ENCODE data around the gene ARFGEF2.

Gene ARFGEF2

GRCh38 chr20:48899881-48900280 is 21.6 kb upstream of the ARFGEF2 start:
- DNase-seq = no peak

DNA sequence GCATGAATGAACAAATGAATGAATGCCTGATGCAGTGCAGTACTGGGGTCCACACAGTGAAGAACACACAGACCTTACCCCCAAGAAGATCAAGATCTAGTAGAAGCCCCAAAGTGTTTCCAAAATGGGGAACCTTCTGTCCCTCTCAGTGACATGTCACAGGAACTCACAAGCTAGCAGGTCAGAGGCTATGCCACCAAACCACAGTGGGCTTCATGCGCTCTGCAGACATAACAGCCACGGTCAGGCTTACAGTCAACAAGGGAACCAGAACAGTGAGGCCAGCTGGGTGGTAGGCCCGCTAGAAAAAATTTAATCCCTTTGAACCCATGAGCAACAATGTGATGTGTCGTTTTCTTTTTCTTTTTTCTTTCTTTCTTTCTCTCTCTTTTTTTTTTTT is 20.2 kb upstream of the ARFGEF2 start:
- DNase-seq = no peak

- no peak for DNase-seq
Measured at GRCh38 chr20:48903705-48904104, 17.8 kb upstream of the ARFGEF2 start.

- peak; percentile 8 for DNase-seq
Measured at GRCh38 chr20:48904566-48905296, 16.8 kb upstream of the ARFGEF2 start.

DNA sequence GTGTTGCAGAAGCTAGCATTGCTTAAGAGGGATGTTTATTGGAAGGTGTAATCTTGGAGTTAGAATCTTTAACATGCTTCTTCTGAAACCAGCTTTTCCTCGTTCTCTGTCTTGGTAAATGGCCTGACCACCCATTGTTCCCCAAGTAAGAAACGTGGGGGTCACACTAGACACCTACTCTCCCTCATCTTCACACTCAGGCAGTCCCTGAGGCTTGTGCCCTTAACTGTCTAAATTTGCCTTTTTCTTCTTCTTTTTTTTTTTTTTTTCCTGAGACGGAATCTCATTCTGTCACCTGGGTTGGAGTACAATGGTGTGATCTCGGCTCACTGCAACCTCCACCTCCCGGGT is 16.2 kb upstream of the ARFGEF2 start:
- no peak for DNase-seq

GRCh38 chr20:48906221-48906877 is 15.2 kb upstream of the ARFGEF2 start:
- no peak for DNase-seq

DNA sequence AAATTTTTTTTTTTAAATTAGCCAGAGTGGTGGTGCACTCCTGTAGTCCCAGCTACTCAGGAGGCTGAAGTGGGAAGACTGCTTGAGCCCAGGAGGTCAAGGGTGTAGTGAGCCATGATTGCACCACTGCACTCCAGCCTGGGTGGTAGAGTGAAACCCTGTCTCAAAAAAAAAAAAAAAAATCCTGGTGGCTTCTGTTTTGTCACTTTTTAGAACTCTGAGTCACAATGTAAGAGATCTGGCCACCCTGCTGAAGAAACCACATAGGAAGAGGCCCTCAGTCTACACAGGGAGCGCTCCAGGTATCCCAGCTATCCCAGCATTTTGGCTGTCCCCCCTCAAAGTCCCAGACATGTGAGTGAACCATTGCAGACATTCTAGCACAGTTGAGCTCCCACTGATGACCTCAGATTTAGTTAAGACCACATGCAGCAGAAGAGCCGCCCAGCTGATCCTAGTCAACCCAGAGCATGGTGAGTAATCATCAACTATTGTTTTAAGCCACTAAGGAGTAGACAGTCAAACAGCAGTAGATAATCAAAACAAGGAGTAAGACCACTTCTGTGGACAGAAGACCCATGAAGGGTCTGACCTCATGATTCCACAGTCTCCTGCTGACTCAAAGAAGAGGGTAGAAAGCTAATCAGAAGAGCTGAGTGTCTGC is 12.7 kb upstream of the ARFGEF2 start:
- no peak for DNase-seq

DNA sequence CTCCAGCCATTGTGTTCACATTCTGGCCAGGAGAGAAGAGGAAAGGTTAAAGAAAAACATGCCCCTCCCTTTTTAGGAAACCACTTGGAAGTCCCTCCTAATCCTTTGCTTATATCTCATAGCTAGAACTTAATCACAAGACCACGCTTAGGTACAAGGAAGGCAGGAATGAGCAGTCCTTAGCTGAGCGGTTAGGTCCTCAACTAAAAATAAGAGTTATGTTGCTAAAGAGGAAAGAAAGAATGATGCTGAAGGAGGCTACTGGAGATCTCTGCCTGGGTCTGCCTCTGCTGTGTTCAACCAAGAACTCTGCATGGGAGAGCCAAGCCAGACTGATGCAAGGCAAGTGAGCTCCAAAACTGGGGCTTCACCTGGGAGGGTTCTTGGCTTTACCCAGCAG is 11.6 kb upstream of the ARFGEF2 start:
- no peak for DNase-seq

- DNase-seq = no peak
Measured at GRCh38 chr20:48910347-48910781, 11.1 kb upstream of the ARFGEF2 start.

GRCh38 chr20:48912065-48912464 is 9.4 kb upstream of the ARFGEF2 start:
- no peak for DNase-seq

DNA sequence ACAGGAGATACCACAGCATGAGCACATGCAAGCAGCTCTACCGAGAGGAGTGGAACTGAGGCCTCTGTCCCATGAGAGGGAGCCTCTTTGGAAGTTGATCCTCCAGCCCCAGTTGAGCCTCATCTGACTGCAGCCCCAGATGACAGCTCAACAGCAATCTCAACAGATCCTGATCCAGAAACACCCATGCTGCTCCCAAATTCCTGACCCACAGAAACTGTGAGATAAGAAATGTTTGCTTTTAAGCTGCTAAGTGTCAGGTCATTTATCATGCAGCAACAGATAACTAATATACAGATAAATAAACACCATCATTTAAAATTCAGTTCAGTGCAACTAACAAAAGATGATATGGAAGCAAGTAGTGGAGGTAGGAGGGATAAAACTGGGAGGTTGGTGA is 4.8 kb upstream of the ARFGEF2 start:
- DNase-seq = no peak

GRCh38 chr20:48919336-48919881 is 2.1 kb upstream of the ARFGEF2 start:
- DNase-seq = no peak

GRCh38 chr20:48919882-48920526 is 1.5 kb upstream of the ARFGEF2 start:
- no peak for DNase-seq

- no peak for DNase-seq
Measured at GRCh38 chr20:48920527-48921167, 864 bp upstream of the ARFGEF2 start.

- no peak for DNase-seq
Measured at GRCh38 chr20:48921883-48922820, 641 bp downstream of the ARFGEF2 start.

DNA sequence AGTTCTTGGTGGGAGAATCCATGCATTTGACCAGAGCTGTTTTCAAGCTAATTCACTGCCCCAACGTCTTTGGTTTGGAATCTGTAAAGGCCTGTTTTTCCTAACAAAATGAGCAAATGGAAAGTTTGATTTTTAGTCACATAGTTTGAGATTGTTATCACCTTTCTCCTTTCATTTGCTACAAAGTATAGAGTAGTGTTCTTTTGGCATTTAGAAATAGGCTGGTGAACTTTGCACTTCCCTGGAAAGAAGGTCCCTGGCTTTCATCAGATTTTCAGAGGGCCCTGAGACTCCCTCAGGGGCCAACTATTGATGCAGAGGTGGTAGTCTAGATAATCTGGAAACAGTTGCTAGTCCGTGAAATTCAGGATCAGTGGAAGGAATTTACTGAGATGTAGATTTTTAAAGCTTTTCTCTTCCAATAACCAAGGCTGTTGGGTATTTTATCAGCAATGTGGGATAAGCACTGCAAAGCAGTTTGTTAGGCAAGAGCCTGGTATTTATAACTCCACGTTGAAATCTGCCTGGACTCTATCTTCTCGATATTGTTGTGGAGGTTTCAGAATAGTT is 1.7 kb downstream of the ARFGEF2 start:
- DNase-seq = no peak

DNA sequence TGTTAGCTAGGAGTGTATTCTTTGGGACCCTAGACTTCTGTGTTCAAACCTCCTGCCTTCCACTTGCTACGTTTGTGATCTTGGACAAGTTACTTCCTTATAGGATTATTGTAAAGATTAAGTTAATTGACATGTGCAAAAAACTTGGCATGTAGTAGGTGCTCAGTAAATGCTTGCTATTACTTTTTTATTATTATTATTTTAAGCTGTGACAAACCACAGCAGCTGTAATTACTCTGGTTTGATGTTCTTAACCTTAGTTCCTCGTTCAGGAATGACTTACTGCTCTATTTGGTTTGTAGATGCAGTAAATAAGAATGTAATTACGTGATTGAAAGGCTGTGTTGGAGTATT is 3.2 kb downstream of the ARFGEF2 start:
- no peak for DNase-seq

- no peak for DNase-seq
Measured at GRCh38 chr20:48926267-48926666, 4.8 kb downstream of the ARFGEF2 start.

DNA sequence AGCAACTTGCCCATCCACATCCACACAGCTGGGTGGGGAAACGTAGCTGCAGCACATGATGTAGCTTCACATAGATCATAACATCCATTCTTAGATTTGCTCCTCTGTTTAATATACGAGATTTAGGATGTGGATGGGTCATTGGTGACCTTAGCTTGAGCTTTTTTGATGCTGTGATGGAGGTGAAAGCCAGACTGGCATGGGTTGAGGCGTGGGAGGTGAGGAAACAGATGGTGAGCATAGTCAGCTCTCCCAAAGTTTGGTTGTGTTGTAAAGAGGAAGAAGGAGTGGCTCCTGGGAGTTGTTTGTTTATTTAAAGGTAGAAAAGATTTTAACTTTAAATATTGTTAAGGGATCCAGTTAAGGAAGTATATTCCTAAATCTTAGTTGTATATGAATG is 5.3 kb downstream of the ARFGEF2 start:
- DNase-seq = no peak

DNA sequence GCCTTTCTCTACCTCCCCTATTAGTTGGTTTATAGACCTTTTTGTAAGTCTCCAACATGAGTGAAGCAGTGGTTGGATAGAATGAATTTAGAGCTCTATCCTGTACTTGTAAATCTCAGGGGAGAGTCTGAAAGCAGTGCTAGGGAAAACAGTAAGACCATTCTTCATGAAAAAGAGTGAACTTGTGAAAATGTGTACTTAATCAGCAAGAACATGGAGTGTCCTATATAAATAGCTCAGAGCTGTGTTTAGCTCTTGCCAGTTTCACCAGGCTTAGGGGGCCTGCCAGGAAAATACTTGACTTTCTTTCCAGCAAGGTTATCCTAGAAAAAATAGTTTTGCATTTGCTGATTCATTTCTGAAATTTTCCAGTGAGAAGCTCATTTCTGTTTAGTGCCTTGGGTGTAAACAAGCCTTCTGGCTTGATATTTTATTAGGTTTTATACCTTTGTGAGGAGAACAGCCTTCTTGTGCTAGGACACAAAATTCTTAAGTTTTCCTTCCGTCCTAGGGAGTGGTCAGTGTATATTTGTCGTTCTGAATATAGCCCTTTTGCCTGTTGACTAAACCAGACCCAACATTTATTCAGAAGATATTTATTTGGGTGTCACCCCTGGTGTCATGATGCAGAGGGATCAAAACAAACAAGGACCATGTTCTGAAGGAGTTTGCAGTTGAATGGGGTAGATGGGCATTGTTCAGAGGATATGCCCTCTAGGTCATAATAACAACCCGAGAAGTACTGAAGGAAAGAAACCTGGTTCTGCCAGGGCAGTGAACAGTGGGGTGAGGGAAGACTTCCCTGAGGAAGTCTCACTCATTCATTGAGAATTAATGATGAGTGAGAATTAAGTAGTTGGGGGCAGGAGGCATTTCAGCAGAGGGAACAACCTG is 7.6 kb downstream of the ARFGEF2 start:
- DNase-seq = no peak
